Breast epithelium (tissue), 3 donors: ENCODE data around the gene CA7.

Source experiments
- POLR2A ChIP-seq: fragments of 450-650 bp; IDR thresholded peaks from one replicate; pipeline ENCODE4 v1.6.1; 2016; ENCODE audit warnings: antibody characterized with exemption, mild to moderate bottlenecking, moderate library complexity
- POLR2AphosphoS5 ChIP-seq, 3 donors: sonication (generic); formaldehyde crosslinking; IDR thresholded peaks; one replicate each; pipeline ENCODE4 v1.6.1; 2017; ENCODE audit warnings: antibody characterized with exemption in 3 of 3
- TF ChIP-seq, protein P1 (sequence below), 3 donors: fragments of 450-650 bp; IDR thresholded peaks; one replicate each; pipeline ENCODE4 v1.5.1; 2016 to 2017; ENCODE audit warnings: antibody characterized with exemption in 3 of 3, mild to moderate bottlenecking in 3 of 3, moderate library complexity in 3 of 3

DNA sequence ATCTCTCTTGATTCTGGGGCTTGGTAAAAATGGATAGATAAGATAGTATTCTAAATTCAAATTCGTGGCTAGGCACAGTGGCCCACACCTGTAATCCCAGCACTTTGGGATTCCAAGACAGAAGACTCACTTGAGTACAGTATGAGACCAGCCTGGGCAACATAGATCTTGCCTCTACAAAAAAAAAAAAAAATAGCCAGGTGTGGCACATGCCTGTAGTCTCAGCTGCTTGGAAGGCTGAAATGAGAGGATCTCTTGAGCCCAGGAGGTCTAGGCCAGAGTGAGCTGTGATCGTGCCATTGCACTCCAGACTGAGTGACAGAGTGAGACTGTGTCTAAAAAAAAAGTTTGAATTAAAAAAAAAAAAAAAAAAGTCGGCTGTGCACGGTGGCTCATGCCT is 45.4 kb downstream of the CA7 start:
- TF ChIP-seq POLR2AphosphoS5 (IDR thresholded peaks at IDR 0.05) (no peak), POLR2A (no peak)
- TF ChIP-seq, protein P1, sequence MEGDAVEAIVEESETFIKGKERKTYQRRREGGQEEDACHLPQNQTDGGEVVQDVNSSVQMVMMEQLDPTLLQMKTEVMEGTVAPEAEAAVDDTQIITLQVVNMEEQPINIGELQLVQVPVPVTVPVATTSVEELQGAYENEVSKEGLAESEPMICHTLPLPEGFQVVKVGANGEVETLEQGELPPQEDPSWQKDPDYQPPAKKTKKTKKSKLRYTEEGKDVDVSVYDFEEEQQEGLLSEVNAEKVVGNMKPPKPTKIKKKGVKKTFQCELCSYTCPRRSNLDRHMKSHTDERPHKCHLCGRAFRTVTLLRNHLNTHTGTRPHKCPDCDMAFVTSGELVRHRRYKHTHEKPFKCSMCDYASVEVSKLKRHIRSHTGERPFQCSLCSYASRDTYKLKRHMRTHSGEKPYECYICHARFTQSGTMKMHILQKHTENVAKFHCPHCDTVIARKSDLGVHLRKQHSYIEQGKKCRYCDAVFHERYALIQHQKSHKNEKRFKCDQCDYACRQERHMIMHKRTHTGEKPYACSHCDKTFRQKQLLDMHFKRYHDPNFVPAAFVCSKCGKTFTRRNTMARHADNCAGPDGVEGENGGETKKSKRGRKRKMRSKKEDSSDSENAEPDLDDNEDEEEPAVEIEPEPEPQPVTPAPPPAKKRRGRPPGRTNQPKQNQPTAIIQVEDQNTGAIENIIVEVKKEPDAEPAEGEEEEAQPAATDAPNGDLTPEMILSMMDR (IDR thresholded peaks at IDR 0.05), result no peak
